H7 (cell line): Measurements from ENCODE around the gene TSPAN32. TPM values are rescaled to one million over a fixed set of nuclear protein-coding genes. Genes with fewer than 3 reads are reported as not detected.
A peak's percentile ranks its signal among the peaks of the same experiment; 100 is the strongest.
"Not testable (repeated sequence)": the region's sequence is repeated elsewhere in the genome, so short reads cannot be mapped to it uniquely, and the experiment has no call there.

Experiments
- DNase-seq: peaks from one replicate; pipeline ENCODE4 v3.0.0; 2012
- H3K27me3 ChIP-seq: 2 replicates; pipeline ENCODE4 v1.6.0; 2011; ENCODE audit warnings: mild to moderate bottlenecking, low read length; ENCODE audit not compliant: control insufficient read depth, insufficient read depth
- H3K36me3 ChIP-seq: replicated peaks from 2 replicates; pipeline ENCODE4 v1.5.1; 2011; ENCODE audit warnings: low read length; ENCODE audit not compliant: control insufficient read depth, insufficient read depth
- H3K4me3 ChIP-seq: 2 replicates; pipeline ENCODE4 v1.5.1; 2011; ENCODE audit warnings: low read depth, mild to moderate bottlenecking, control low read depth, low read length, moderate library complexity; ENCODE audit not compliant: insufficient read depth
- total RNA-seq: library from RNA; depleted of rRNA; stranded (reverse); fragments of >200 nt; shearing (Covaris generic); gene quantifications from 2 replicates; pipeline ENCODE4 v1.2.3, GENCODE V29; 2014; rRNA removed

Gene TSPAN32
- total RNA-seq, 1 experiment from 2014 or later: not detected

- DNase-seq: no peak
- no peak overlapping the region for H3K4me3 ChIP-seq
- no peaks in the 10 kb centered on the region for H3K36me3 ChIP-seq
- no peaks in the 10 kb centered on the region for H3K27me3 ChIP-seq
These were observed 57.7 kb downstream of the TSPAN32 start for GRCh38 chr11:2359557-2359956.

- DNase-seq: no peak
- Histone ChIP-seq H3K27me3 (no peaks in the 10 kb centered on the region), H3K36me3 (no peaks in the 10 kb centered on the region), H3K4me3 (no peak overlapping the region)
These were observed 58.3 kb downstream of the TSPAN32 start for GRCh38 chr11:2360081-2360642.

GRCh38 chr11:2361565-2361964, 59.8 kb downstream of the TSPAN32 start:
- Histone ChIP-seq H3K4me3 (no peak overlapping the region), H3K36me3 (no peaks in the 10 kb centered on the region), H3K27me3 (no peaks in the 10 kb centered on the region)
- no peak for DNase-seq

DNA sequence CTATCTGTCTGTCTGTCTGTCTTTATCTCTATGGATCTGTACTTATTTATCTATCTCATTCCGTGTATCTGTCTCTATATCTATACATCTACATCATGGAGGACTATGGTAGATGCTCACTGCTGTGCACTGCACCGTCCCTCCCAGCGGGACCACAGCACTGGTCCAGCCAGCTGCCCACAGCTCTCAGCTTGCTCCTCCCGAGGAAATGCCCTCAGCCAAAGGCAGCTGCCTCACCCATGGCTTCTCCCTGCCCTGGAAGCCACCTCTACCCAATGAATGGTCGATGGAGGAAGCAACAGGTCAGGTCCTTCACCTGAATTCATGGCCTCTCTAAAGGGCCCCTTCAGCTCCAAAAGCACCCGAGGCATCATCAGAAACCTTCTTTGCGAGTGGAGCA, 60.6 kb downstream of the TSPAN32 start:
- H3K27me3 ChIP-seq: no peaks in the 10 kb centered on the region
- no peak for DNase-seq
- H3K4me3 ChIP-seq: no peak overlapping the region
- H3K36me3 ChIP-seq: no peaks in the 10 kb centered on the region

DNA sequence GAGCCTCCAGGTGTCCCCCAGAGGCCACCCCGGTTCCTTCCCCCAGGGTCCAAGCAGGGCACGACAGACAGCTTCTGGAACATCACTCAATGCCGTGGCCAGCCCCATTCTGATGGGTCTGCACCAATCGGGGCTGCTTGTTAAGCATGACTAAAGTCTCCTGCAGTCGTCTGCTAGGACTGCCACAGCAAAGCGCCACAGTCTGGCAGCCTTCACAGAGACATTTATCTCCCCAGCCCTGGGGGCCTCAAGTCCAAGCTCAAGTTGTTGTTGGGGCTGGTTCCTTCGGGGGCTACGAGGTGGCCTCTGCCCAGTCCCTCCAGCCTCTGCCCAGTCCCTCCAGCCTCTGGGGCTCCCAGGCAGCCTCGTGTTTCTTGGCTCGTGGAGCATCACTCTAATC, 61.3 kb downstream of the TSPAN32 start:
- H3K4me3 ChIP-seq: no peak overlapping the region
- H3K27me3 ChIP-seq: no peaks in the 10 kb centered on the region
- DNase-seq: peak; percentile 50
- no peaks in the 10 kb centered on the region for H3K36me3 ChIP-seq

GRCh38 chr11:2363577-2364370, 62.0 kb downstream of the TSPAN32 start:
- Histone ChIP-seq H3K4me3 (no peak overlapping the region), H3K36me3 (no peaks in the 10 kb centered on the region), H3K27me3 (no peaks in the 10 kb centered on the region)
- DNase-seq: peak; percentile 42

- H3K36me3 ChIP-seq, H3K4me3 ChIP-seq, DNase-seq, H3K27me3 ChIP-seq: not testable (repeated sequence)
These were observed 62.6 kb downstream of the TSPAN32 start for GRCh38 chr11:2364386-2364785.

DNA sequence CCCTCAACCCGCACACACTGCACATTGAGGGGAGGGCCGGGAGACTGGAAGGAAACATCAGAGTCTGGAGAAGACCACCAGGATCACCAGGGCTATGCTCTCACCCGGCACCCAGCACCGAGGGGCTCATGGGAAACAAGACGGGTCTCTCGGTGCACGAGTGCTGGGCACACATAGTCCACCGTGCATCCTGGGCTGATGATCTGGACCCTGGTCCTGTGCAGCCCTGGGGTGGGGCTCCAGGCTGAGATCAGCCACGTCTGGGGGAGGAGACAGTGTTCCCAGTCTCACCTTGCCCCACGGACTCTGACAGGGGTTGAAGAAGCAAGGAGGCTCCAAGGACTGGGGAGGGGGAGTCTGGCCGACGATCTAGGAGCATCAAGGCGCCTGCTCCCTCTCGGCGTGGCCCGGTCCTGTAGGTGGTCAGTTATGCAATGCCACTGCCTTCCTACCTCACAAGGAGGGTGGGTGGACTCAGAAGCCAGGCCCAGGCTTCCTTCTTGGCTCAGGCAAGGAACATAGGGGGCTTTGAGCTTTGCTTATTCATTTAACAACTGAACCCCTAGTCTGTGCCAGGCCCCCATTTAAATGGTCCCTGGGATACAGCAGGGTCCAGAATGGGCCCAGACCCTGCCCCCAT, 63.9 kb downstream of the TSPAN32 start:
- Histone ChIP-seq H3K4me3 (no peak overlapping the region), H3K36me3 (no peaks in the 10 kb centered on the region), H3K27me3 (no peaks in the 10 kb centered on the region)
- peak; percentile 39 for DNase-seq

DNA sequence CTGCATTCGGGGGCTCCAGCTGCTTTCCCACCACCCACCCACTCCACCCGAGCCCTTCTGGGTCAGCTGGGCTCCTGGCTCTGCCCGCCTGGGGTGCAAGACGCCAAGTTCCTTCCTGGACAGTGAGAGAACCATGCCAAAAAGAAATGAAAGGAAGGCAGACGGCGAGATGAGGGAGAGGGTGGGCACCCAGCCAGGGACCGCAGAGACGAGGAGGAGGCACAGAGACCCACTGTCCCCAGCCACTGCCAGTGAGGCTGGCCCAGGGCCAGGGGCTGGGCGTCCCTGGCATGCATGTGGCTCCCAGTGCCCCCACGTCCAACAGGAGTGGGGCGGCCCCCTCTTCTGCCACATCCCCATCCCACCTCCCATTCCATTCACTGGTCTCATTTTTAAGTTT, 64.5 kb downstream of the TSPAN32 start:
- Histone ChIP-seq H3K4me3 (no peak overlapping the region), H3K36me3 (no peaks in the 10 kb centered on the region), H3K27me3 (no peaks in the 10 kb centered on the region)
- DNase-seq: peak; percentile 45

- Histone ChIP-seq H3K4me3 (no peak overlapping the region), H3K36me3 (no peaks in the 10 kb centered on the region), H3K27me3 (no peaks in the 10 kb centered on the region)
- no peak for DNase-seq
These were observed 64.9 kb downstream of the TSPAN32 start for GRCh38 chr11:2366733-2367132.

DNA sequence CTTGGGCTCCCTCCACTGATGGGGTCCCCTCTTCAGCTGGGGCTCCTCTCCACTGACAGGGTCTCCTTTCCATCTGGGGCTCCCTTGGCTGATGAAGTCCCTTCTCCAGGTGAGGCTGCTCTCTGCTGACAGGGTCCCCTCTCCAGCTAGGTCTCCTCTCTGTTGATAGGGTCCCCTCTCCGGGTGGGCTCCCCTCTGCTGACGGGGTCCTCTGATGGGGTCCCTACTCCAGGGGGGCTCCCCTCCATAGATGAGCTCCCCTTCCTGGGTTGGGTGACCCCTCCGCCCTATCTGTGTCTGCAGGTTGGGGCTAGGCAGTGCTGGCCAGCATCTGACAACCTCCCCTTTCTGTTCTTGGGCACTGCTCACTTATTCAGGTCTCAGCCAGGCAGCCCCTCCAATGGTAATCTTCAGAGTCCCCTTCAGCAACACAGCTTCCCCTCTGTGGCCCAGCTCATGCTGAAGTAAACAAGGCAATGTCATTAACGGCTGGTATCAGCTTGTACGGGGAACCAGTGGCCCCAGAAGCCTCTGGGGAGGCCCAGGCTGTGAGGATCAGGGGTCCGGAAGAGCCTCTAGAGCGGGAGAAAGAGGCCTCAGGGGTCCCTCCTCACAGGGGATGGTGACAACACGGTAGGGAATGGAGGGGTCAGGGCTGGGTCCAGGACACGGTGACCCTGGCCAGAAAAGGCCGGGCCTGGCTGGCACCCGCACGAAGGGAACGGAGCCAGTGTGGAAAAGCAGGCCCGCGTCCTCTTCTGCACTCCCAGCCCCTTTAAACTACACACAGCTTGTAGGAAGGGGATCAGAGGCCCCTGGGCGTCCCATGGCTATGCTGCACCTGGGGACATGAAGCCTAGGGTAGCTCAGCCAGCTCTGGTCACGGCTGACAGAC, 65.7 kb downstream of the TSPAN32 start:
- Histone ChIP-seq H3K36me3 (no peaks in the 10 kb centered on the region), H3K4me3 (no peak overlapping the region), H3K27me3 (no peaks in the 10 kb centered on the region)
- DNase-seq: peak; percentile 36

Other genes with a start within 250 kb of the TSPAN32 start
- 0.78 and 1.2 TPM in 2 replicates for gene IGF2, start 162.6 kb upstream of the TSPAN32 start, total RNA-seq
- gene INS, start 140.8 kb upstream of the TSPAN32 start, total RNA-seq: not detected in 2 replicates
- gene TH, start 130.2 kb upstream of the TSPAN32 start, total RNA-seq: not detected in 2 replicates
- gene ASCL2, start 31.4 kb upstream of the TSPAN32 start, total RNA-seq: 0.44 and 0.55 TPM in 2 replicates
- not detected in 2 replicates for gene C11orf21, start 95 bp upstream of the TSPAN32 start, total RNA-seq
- 157 and 165 TPM in 2 replicates for gene CD81, start 75.3 kb downstream of the TSPAN32 start, total RNA-seq
- 60.5 and 62.5 TPM in 2 replicates for gene TSSC4, start 98.7 kb downstream of the TSPAN32 start, total RNA-seq
- not detected in 2 replicates for gene TRPM5, start 142.5 kb downstream of the TSPAN32 start, total RNA-seq
- gene KCNQ1, start 143.0 kb downstream of the TSPAN32 start, total RNA-seq: 0.18 and 0.48 TPM in 2 replicates